H1 (cell line): ENCODE results near the gene RAB26. TPM values are rescaled to one million over a fixed set of nuclear protein-coding genes. Genes with fewer than 3 reads are reported as not detected.
A peak's percentile ranks its signal among the peaks of the same experiment; 100 is the strongest.

Experiments
- CTCF ChIA-PET: fragments of 300-600 bp; sonication (Branson Sonifier 250); formaldehyde crosslinking; loops from one replicate; lab custom pipeline; 2021; ENCODE audit not compliant: partially characterized antibody; lab: Charles Lee
- POLR2A ChIA-PET: fragments of 300-600 bp; sonication (Branson Sonifier 250); formaldehyde crosslinking; loops from one replicate; lab custom pipeline; 2021; ENCODE audit warnings: inconsistent platforms; ENCODE audit not compliant: partially characterized antibody; lab: Charles Lee
- DNase-seq, 2 experiments: peaks; one replicate each; pipeline versions ENCODE4 v3.0.0 to v3.0.0-alpha.2; 2010 to 2022; ENCODE audit warnings: low spot score in 2 of 2, low read depth in 1 of 2, mixed read lengths in 1 of 2
- FAIRE-seq: peaks from 2 replicates; lab custom pipeline; 2011; peaks lifted over from hg19 to GRCh38; lab: Jason Lieb, UNC
- H2AFZ ChIP-seq: 2 replicates; pipeline ENCODE4 v1.8.1; 2012; ENCODE audit warnings: low read length, inconsistent platforms
- H2AK5ac ChIP-seq: 2 replicates; pipeline ENCODE4 v1.6.1; 2013; ENCODE audit warnings: low read depth, low read length
- H2BK120ac ChIP-seq: replicated peaks from 2 replicates; pipeline ENCODE3; 2013; ENCODE audit warnings: low read depth, low read length, inconsistent platforms
- H2BK12ac ChIP-seq: 2 replicates; pipeline ENCODE4 v1.6.1; 2013; ENCODE audit warnings: low read depth, low read length
- H2BK15ac ChIP-seq: 2 replicates; pipeline ENCODE4 v1.6.1; 2013; ENCODE audit warnings: low read length
- H2BK20ac ChIP-seq: 2 replicates; pipeline ENCODE4 v1.6.1; 2013; ENCODE audit warnings: low read length
- H2BK5ac ChIP-seq: 2 replicates; pipeline ENCODE4 v1.6.1; 2013; ENCODE audit warnings: low read depth, low read length
- H3K14ac ChIP-seq: 2 replicates; pipeline ENCODE4 v1.6.1; 2013; ENCODE audit warnings: inconsistent platforms; ENCODE audit not compliant: insufficient read length
- H3K18ac ChIP-seq: 2 replicates; pipeline ENCODE4 v1.6.1; 2013; ENCODE audit warnings: low read length; ENCODE audit errors: extremely low read depth
- H3K23ac ChIP-seq: 2 replicates; pipeline ENCODE4 v1.6.1; 2013; ENCODE audit warnings: inconsistent platforms; ENCODE audit not compliant: insufficient read length
- H3K23me2 ChIP-seq: 2 replicates; pipeline ENCODE4 v1.6.1; 2013; ENCODE audit warnings: low read depth, low read length
- H3K27ac ChIP-seq: 2 replicates; pipeline ENCODE4 v1.6.1; 2011; ENCODE audit warnings: low read depth, low read length, inconsistent platforms
- H3K27me3 ChIP-seq, 4 experiments: replicated peaks in 1 of 4; 1 replicate in 1 of 4; 2 replicates in 3 of 4; pipeline versions ENCODE4 v1.6.1 to v1.8.1; 2011 to 2013; ENCODE audit warnings: low read length in 3 of 4, mild to moderate bottlenecking in 3 of 4, inconsistent platforms in 2 of 4, mixed read lengths in 2 of 4, moderate library complexity in 1 of 4; ENCODE audit not compliant: control insufficient read depth in 3 of 4, insufficient read depth in 3 of 4; ENCODE audit errors: extremely low read depth in 1 of 4
- H3K36me3 ChIP-seq, 4 experiments: 2 replicates each; pipeline versions ENCODE4 v1.6.1 to v1.8.1; 2011 to 2013; ENCODE audit warnings: mild to moderate bottlenecking in 4 of 4, low read length in 3 of 4, moderate library complexity in 2 of 4, control low read depth in 1 of 4, inconsistent platforms in 1 of 4; ENCODE audit not compliant: insufficient read depth in 4 of 4, control insufficient read depth in 2 of 4
- H3K4ac ChIP-seq: replicated peaks from 2 replicates; pipeline ENCODE3; 2013; ENCODE audit warnings: low read length, low read depth, mixed read lengths, inconsistent platforms; ENCODE audit not compliant: insufficient read length
- H3K4me1 ChIP-seq, 4 experiments: replicated peaks in 1 of 4; 1 replicate in 1 of 4; 2 replicates in 3 of 4; pipeline versions ENCODE4 v1.6.1 to v1.8.1; 2011 to 2013; ENCODE audit warnings: low read length in 3 of 4, inconsistent platforms in 2 of 4, mixed read lengths in 1 of 4; ENCODE audit not compliant: insufficient read depth in 4 of 4, control insufficient read depth in 3 of 4
- H3K4me2 ChIP-seq, 2 experiments: 2 replicates each; pipeline versions ENCODE4 v1.6.1 to v1.8.1; 2011 to 2013; ENCODE audit warnings: low read depth in 2 of 2, low read length in 2 of 2, control low read depth in 1 of 2, inconsistent platforms in 1 of 2, mild to moderate bottlenecking in 1 of 2; ENCODE audit not compliant: insufficient read depth in 1 of 2
- H3K4me3 ChIP-seq, 4 experiments: fragments of 200-600, 300-600 bp in 1 of 4; sonication (generic), shearing (Covaris generic), sonication (Bioruptor Twin) in 1 of 4; 2 replicates each; pipeline versions ENCODE4 v1.5.1 to v1.8.1; 2011 to 2016; ENCODE audit warnings: low read length in 4 of 4, low read depth in 3 of 4, control low read depth in 2 of 4, inconsistent platforms in 2 of 4, mild to moderate bottlenecking in 2 of 4, mixed read lengths in 1 of 4, moderate library complexity in 1 of 4; ENCODE audit not compliant: insufficient read depth in 2 of 4; ENCODE audit errors: extremely low read depth in 1 of 4
- H3K56ac ChIP-seq: replicated peaks from 2 replicates; pipeline ENCODE3; 2013; ENCODE audit warnings: low read depth, mild to moderate bottlenecking, mixed read lengths, low read length, inconsistent platforms; ENCODE audit not compliant: insufficient read length
- H3K79me1 ChIP-seq: 2 replicates; pipeline ENCODE4 v1.6.1; 2013; ENCODE audit warnings: low read depth, low read length, control low read depth
- H3K79me2 ChIP-seq, 2 experiments: 2 replicates each; pipeline versions ENCODE4 v1.6.1 to v1.8.1; 2012 to 2013; ENCODE audit warnings: low read length in 2 of 2, mild to moderate bottlenecking in 2 of 2, inconsistent platforms in 1 of 2; ENCODE audit not compliant: insufficient read depth in 2 of 2, control insufficient read depth in 1 of 2
- H3K9ac ChIP-seq, 4 experiments: replicated peaks in 1 of 4; 1 replicate in 1 of 4; 2 replicates in 3 of 4; pipeline versions ENCODE4 v1.6.1 to v1.8.1; 2011 to 2013; ENCODE audit warnings: low read depth in 3 of 4, low read length in 3 of 4, control low read depth in 2 of 4, mild to moderate bottlenecking in 2 of 4, moderate library complexity in 2 of 4, inconsistent platforms in 1 of 4; ENCODE audit errors: extremely low read depth in 1 of 4
- H3K9me3 ChIP-seq, 2 experiments: 2 replicates each; pipeline versions ENCODE4 v1.6.1 to v1.8.1; 2012 to 2013; ENCODE audit warnings: mild to moderate bottlenecking in 2 of 2, moderate library complexity in 2 of 2, control low read depth in 1 of 2, inconsistent platforms in 1 of 2, low read depth in 1 of 2, low read length in 1 of 2, mixed read lengths in 1 of 2; ENCODE audit not compliant: insufficient read depth in 2 of 2
- H4K20me1 ChIP-seq, 2 experiments: replicated peaks in 1 of 2; 2 replicates each; pipeline versions ENCODE3 to v1.8.1; 2011 to 2013; ENCODE audit warnings: inconsistent platforms in 2 of 2, low read length in 2 of 2, mild to moderate bottlenecking in 1 of 2; ENCODE audit not compliant: insufficient read depth in 2 of 2, control insufficient read depth in 1 of 2
- H4K5ac ChIP-seq: 2 replicates; pipeline ENCODE4 v1.6.1; 2013; ENCODE audit warnings: low read length, low read depth, mixed read lengths, inconsistent platforms; ENCODE audit not compliant: insufficient read length
- H4K8ac ChIP-seq: 2 replicates; pipeline ENCODE4 v1.8.0; 2013; ENCODE audit warnings: mild to moderate bottlenecking, moderate library complexity, low read length, inconsistent platforms; ENCODE audit not compliant: insufficient read depth; ENCODE audit errors: extremely low read depth
- H4K91ac ChIP-seq: replicated peaks from 2 replicates; pipeline ENCODE3; 2013; ENCODE audit warnings: low read length, mixed read lengths, inconsistent platforms; ENCODE audit not compliant: insufficient read length
- CBX8 ChIP-seq: fragments of 300-800, 300-1000 bp; sonication (generic); IDR thresholded peaks from 2 replicates; pipeline ENCODE4 v1.7.1; 2016; ENCODE audit warnings: low read depth, low read length, borderline replicate concordance
- FOSL1 ChIP-seq: IDR thresholded peaks from 2 replicates; pipeline ENCODE4 v1.6.1; 2011; ENCODE audit warnings: mild to moderate bottlenecking, low read depth, low read length, moderate library complexity; ENCODE audit not compliant: insufficient read depth
- GTF2F1 ChIP-seq: IDR thresholded peaks from 2 replicates; pipeline ENCODE4 v1.6.1; 2012; ENCODE audit warnings: low read depth, low read length, improper control_type of control experiment, borderline replicate concordance
- KDM4A ChIP-seq: IDR thresholded peaks from one replicate; pipeline ENCODE4 v1.7.1; 2012; ENCODE audit warnings: low read depth, mild to moderate bottlenecking, moderate library complexity, low read length, inconsistent platforms; ENCODE audit not compliant: severe bottlenecking
- WGBS, 2 experiments: shearing (Covaris generic) in 1 of 2; methylation state at CpG; one replicate each; pipeline versions ENCODE4 v1.1.6 to v1.1.7; 2013 to 2015; ENCODE audit warnings: low lambda C conversion rate in 2 of 2, mixed read lengths in 2 of 2, inconsistent platforms in 1 of 2, low coverage in 1 of 2, missing lambda C conversion rate in 1 of 2; ENCODE audit not compliant: insufficient replicate concordance in 2 of 2, insufficient coverage in 1 of 2, insufficient read length in 1 of 2; ENCODE audit errors: extremely low coverage in 1 of 2, missing lambda C conversion rate in 1 of 2; 5-methylcytosine and 5-hydroxymethylcytosine counted together
- polyA plus RNA-seq, 7 experiments: library from polyadenylated mRNA; depleted of rRNA in 3 of 7; stranded (reverse) in 5 of 7; unstranded in 2 of 7; fragments of >200 nt in 5 of 7; fragments of 200-250 nt in 2 of 7; gene quantifications; 1 replicate in 5 of 7; 2 replicates in 1 of 7; 4 replicates in 1 of 7; pipeline versions ENCODE4 v1.2.1 to v1.2.3, GENCODE V29; 2011 to 2013; ENCODE audit warnings: missing spikeins in 2 of 7, mixed read lengths in 2 of 7
- total RNA-seq: library from RNA; stranded (reverse); fragmentation: NEBNext Ultra II Directional; extraction: Animal tissue kit (Norgen Biotek cat#: 25700); gene quantifications from 2 replicates; pipeline ENCODE4 v1.2.1, GENCODE V29; 2021
- TF ChIP-seq, protein P1 (sequence below): IDR thresholded peaks from 2 replicates; pipeline ENCODE4 v1.6.1; 2012; ENCODE audit warnings: inconsistent platforms

Gene RAB26
- total and polyA plus RNA-seq, 2 of the 8 experiments (the other 6 are each of a cell fraction or from before 2014, with no cell fraction given), result 4.3 to 5.4 TPM

DNA sequence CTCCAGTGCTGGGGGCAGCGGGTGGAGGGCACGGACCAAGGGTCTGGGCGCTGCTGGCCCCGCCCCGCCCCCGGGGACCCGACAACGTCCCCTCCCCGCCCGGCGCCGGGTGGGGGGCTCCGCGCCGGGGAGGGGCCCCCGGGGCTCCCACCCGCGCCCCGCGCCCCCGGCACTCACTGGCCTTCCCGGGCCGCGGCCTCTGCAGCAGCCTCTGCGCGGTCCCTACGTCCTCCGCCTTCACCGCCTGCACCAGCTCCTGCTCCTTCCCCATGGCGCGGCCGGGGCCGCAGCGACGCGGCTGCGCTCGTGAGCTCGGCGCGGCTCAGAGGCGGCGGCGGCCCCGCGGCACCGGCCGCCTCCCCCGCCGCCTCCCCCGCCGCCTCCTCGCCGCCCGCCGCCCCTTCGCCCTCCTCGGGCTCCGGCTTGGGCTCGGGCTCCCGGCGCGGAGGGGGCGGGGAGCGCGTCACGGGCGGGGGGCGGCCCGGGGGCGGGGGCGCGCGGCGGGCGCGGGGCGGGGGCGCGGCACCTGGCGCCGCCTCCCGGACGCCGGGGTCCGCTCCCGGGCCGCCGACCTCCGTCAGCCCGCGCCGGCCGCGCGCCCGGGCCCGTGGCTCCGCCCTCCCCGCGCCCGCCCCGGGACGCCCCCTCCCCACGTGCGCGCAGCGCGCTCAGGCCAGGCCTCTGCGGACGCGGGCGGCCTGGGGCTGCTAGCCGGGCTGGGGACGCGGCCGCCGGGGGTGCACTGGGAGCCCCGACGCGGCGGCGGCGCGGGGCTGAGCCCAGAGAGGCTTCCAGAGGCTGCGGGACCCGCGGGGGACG is 47.9 kb downstream of the RAB26 start, which contains the start of gene CASKIN1:
CASKIN1 (minus strand) TSS at position 444 of the 819 bp plus-strand sequence; CDS start at position 271, 173 bp downstream.
- H3K56ac ChIP-seq, result no peak within 1 kb of the TSS
- no peaks in the 10 kb centered on the region for H3K36me3 ChIP-seq
- no peaks in the 10 kb centered on the region for H3K9me3 ChIP-seq
- H2BK120ac ChIP-seq, result no peak within 1 kb of the TSS
- no peak within 1 kb of the TSS for H2AFZ ChIP-seq
- TF ChIP-seq CBX8 (no peak), KDM4A (peak; percentile 2), FOSL1 (0 out of 2 replicates have a peak, but pooled peaks have one; percentile 20), GTF2F1 (no peak)
- TF ChIP-seq, protein P1, sequence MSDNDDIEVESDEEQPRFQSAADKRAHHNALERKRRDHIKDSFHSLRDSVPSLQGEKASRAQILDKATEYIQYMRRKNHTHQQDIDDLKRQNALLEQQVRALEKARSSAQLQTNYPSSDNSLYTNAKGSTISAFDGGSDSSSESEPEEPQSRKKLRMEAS, result peak; percentile 26; the same call in 1 of the 2 replicates
- peak within 1 kb of the TSS; percentile 52 to 97 for H3K4me2 ChIP-seq
- H3K9ac ChIP-seq, result no peak within 1 kb of the TSS
- no peak within 1 kb of the TSS for H2BK20ac ChIP-seq
- no peak within 1 kb of the TSS for H3K23ac ChIP-seq
- H4K91ac ChIP-seq, result peak within 1 kb of the TSS; percentile 85
- ChIA-PET CTCF (interaction anchor here (0.6 to 3.2 kb wide), 8 partner anchors 7 to 467 kb away, joined by 3 to 26 read pairs (median 9); partner anchors contain the start of genes BRICD5, DNASE1L2 and ECI1), POLR2A (interaction anchor here (0.8 to 6.9 kb wide), 14 partner anchors 10 to 56 kb away, joined by 3 to 63 read pairs (median 6); partner anchors contain the start of genes BRICD5, DNASE1L2, ECI1 and MLST8)
- no peaks in the 10 kb centered on the region for H3K79me1 ChIP-seq
- H3K14ac ChIP-seq, result no peak within 1 kb of the TSS
- H3K79me2 ChIP-seq, result no peaks in the 10 kb centered on the region
- H3K27ac ChIP-seq, result no peak within 1 kb of the TSS
- H3K4me1 ChIP-seq, result peaks cover 0 to 10% (median 3%) of the 10 kb centered on the region in 4 experiments; a peak in 4 of 7 replicates
- peaks cover 4 to 14% of the 10 kb centered on the region in 2 experiments for H4K20me1 ChIP-seq
- FAIRE-seq (no peak), DNase-seq (no peak)
- peak within 1 kb of the TSS; percentile 24; the same call in 1 of the 2 replicates for H2AK5ac ChIP-seq
- no peak within 1 kb of the TSS; the same call in 1 of the 2 replicates for H3K18ac ChIP-seq
- H3K23me2 ChIP-seq, result peaks cover 8% of the 10 kb centered on the region; the same call in 1 of the 2 replicates
- peak within 1 kb of the TSS; percentile 69 for H3K4ac ChIP-seq
- peaks cover 4 to 34% (median 24%) of the 10 kb centered on the region in 4 experiments for H3K27me3 ChIP-seq
- H2BK5ac ChIP-seq, result no peak within 1 kb of the TSS
- H4K8ac ChIP-seq, result peak within 1 kb of the TSS; percentile 89
- 0% methylated on average over 7 of the region's 129 CpGs; no CpG with 5 or more reads in 1 of the 2 experiments for WGBS, 2 experiments
- no peak within 1 kb of the TSS for H2BK12ac ChIP-seq
- no peak within 1 kb of the TSS for H4K5ac ChIP-seq
- peak within 1 kb of the TSS; percentile 72 for H2BK15ac ChIP-seq
- peak within 1 kb of the TSS; percentile 39 to 74 (median 48) for H3K4me3 ChIP-seq
